ENCODE measurements around the gene DNAJC21.

DNA sequence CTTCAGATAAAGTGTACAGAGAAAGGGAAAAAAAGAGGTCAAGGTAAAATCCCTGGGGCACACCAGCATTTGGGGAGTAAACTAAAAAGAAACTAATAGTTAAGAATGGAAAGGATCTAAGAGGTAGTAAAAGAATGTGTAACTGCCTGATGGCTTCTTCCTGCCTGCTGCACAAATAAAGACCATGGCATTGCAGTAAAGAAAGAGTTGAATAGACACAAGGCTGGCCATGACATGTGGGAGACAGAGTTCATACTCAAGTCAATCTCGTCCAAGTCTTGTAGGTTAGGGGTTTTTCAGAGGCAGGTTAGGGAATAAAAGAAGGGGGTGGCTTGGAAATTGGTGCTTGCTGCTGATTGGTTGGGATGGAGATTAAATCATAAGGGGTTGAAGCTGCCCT is 57.6 kb downstream of the DNAJC21 start:
- no peak for TF ChIP-seq POLR2A (IDR thresholded peaks at IDR 0.05; ENCODE audit: low read depth, low read length)
- no peak for TF ChIP-seq FOS (IDR thresholded peaks at IDR 0.05; ENCODE audit: low read depth, low read length)
- TF ChIP-seq, protein P1, sequence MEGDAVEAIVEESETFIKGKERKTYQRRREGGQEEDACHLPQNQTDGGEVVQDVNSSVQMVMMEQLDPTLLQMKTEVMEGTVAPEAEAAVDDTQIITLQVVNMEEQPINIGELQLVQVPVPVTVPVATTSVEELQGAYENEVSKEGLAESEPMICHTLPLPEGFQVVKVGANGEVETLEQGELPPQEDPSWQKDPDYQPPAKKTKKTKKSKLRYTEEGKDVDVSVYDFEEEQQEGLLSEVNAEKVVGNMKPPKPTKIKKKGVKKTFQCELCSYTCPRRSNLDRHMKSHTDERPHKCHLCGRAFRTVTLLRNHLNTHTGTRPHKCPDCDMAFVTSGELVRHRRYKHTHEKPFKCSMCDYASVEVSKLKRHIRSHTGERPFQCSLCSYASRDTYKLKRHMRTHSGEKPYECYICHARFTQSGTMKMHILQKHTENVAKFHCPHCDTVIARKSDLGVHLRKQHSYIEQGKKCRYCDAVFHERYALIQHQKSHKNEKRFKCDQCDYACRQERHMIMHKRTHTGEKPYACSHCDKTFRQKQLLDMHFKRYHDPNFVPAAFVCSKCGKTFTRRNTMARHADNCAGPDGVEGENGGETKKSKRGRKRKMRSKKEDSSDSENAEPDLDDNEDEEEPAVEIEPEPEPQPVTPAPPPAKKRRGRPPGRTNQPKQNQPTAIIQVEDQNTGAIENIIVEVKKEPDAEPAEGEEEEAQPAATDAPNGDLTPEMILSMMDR (conservative IDR thresholded peaks at IDR 0.05; ENCODE audit: low read depth, low read length) = no peak
- TF ChIP-seq, protein P2, sequence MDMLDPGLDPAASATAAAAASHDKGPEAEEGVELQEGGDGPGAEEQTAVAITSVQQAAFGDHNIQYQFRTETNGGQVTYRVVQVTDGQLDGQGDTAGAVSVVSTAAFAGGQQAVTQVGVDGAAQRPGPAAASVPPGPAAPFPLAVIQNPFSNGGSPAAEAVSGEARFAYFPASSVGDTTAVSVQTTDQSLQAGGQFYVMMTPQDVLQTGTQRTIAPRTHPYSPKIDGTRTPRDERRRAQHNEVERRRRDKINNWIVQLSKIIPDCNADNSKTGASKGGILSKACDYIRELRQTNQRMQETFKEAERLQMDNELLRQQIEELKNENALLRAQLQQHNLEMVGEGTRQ (IDR thresholded peaks at IDR 0.05; ENCODE audit: low read depth, low read length) = no peak
- no peak for TF ChIP-seq RFX5 (IDR thresholded peaks at IDR 0.05; ENCODE audit: low read depth, low read length)

Data from IMR-90 (cell line).